UCSD-AML1 (cell line): ENCODE measurements around the gene SPPL3.
"Not testable (repeated sequence)": the region's sequence is repeated elsewhere in the genome, so short reads cannot be mapped to it uniquely, and the experiment has no call there.

Source experiments
- DNase-seq: peaks from one replicate; lab custom pipeline; 2025; ENCODE audit not compliant: unreplicated experiment; lab: John Stamatoyannopoulos, UW

SPPL3 gene, protein sequence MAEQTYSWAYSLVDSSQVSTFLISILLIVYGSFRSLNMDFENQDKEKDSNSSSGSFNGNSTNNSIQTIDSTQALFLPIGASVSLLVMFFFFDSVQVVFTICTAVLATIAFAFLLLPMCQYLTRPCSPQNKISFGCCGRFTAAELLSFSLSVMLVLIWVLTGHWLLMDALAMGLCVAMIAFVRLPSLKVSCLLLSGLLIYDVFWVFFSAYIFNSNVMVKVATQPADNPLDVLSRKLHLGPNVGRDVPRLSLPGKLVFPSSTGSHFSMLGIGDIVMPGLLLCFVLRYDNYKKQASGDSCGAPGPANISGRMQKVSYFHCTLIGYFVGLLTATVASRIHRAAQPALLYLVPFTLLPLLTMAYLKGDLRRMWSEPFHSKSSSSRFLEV

DNA sequence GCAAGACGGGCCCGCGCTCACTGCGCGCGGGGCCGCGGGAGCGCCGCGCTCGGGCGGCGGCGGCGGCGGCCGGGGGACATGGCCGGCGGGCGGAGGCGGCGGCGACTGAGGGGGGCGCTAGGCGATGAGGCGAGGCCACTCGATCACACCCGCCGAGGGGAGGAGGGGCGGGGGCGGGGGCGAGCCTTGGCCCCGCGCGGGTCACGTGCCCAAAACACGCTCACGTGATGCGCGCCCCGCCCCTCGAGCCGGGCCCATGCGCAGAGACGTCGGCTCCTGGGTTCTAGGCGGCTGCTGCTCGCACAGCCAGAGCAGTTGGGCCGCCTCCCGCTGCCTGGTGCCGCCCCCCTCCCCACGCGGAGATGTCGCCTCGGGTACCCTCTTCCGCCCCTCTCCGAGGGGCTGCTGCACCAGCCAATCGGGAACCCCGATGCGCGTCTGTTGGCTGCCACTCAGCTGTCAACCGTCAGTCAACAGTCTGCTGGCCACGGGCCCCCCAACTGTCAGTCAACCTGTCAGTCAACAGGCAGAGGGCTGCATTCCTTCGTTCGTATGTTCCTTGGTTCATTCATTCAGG lies at the start of gene SPPL3:
Gene SPPL3 (minus strand): TSS at position 162 of the 577 bp plus-strand sequence. CDS start 491 bp downstream, outside the sequence.
- peak; percentile 95 for DNase-seq

DNA sequence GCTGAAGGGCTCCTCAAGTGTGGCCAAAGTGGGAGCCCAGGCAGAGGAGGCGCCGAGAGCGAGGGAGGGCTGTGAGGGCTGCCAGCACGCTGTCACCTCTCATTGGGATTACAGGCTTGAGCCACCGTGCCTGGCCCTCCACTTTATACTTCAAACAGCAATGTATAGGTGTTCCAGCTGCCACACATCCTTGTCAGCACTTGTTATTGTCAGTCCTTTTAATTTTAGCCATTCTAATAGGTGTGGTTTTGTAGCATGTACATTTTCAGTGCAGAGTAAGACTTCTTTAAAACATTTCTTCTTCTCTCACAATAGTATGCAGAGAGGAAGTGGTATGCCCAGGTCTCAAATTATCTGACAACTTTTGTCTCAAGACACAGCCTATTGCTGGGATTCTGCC lies 46.6 kb upstream of the SPPL3 start:
- no peak for DNase-seq

DNA sequence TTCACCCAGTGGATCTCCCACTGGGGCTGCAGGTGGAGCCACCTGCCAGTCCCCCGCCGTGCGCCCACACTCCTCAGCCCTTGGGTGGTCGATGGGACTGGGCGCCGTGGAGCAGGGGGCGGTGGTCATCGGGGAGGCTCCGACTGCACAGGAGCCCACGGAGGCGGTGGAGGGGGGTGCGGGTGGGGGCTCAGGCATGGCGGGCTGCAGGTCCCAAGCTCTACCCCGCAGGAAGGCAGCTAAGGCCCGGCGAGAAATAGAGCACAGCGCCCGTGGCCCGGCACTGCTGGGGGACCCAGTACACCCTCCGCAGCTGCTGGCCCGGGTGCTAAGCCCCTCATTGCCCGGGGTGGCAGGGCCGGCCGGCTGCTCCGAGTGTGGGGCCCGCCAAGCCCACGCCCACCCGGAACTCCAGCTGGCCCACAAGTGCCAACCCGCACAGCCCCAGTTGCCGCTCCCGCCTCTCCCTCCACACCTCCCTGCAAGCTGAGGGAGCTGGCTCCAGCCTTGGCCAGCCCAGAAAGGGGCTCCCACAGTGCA lies 46.2 kb upstream of the SPPL3 start:
- DNase-seq, result not testable (repeated sequence)

DNA sequence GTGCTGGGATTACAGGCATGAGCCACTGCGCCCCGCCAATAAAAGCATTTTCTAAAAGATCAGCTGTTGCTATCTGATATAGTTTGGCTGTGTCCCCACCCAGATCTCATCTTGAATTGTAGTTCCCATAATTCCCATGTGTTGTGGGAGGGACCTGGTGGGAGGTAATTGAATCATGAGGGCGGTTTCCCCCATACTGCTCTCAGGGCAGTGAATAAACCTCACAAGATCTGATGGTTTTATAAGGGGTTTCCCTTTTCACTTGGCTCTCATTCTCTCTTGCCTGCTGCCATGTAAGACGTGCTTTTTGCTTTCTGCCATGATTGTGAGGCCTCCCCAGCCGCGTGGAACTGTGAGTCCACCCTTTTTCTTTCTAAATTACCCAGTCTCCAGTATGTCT lies 41.4 kb upstream of the SPPL3 start:
- not testable (repeated sequence) for DNase-seq

DNA sequence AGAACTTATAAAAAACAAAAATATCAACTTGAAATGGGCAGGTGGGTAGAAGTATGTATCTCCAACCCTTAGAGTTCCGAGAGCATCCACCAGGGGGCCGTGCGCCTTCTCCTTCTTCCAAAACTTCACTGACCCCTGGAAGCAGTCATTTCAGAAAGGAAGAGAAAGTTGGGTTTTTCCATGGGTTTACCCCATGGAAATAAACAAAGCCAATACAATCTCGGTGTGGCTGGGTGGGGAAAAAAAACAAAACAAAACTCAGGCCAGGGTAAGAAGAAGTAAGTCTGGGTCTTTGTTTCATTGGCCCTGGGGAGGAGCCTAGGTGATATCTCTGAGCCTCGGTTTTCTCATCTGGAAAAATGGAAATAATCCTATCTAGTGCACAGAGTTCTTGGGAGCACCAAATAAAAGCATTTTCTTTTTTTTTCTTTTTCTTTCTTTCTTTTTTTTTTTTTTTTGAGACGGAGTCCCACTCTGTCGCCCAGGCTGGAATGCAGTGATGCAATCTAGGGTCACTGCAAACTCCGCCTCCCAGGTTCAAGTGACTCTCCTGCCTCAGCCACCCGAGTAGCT lies 40.6 kb upstream of the SPPL3 start:
- peak; percentile 45 for DNase-seq

DNA sequence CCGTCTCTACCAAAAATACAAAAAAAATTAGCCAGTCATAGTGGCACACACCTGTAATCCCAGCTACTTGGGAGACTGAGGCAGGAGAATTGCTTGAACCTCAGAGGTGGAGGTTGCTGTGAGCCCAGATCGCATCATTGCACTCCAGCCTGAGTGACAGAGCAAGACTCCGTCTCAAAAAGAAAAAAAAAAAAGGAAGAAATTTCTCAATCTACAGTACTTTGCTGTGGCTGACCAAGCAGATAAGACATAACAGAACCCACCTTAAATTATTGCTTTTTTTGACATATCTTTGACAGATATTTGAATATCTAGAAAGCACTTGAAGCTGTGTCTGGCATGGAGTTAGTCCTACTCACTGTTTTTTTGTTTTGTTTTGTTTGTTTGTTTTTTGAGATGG lies 39.3 kb upstream of the SPPL3 start:
- DNase-seq, result no peak

DNA sequence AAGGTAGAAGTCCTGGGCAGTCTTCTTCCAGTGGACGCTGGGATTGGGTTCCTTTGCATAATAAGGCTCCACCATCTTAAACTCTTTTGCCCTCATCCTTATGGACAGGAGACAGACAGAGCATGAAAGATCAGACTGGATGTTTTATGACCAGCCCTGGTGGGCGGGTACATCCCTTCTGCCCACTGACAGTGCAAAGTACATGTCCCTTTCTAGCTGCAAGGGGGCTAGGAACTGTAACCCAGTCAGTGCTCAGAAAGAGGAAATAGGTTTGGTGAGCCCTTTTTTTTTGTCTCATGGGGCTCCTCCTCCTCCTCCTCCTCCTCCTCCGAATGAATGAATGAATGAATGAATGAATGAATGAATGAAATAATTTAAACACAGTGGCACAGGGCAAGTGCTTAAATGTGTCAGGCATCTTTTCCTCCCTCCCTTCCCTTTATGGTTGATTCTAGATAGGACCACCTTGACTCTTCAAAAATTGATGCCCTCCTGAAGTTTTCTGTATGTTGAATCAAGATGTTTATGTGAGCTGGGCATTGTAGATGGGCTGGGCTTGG lies 37.8 kb upstream of the SPPL3 start:
- DNase-seq, result no peak

DNA sequence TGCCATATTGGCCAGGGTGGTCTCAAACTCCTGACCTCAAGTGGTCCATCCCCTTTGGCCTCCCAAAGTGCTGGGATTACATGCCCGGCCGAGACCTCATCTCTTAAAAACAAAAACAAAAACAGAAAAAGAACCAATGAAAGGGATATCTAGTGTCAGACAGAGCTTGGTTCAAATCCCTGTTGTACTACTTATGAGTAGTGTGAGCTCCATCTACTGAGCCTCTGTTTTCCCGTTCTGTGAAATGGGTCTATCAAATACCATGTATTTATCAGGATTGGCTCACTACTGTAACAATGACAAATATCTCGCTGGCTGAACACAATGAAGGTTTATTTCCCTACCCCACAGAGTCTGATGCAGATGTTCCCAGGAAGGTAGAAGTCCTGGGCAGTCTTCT lies 37.3 kb upstream of the SPPL3 start:
- no peak for DNase-seq

DNA sequence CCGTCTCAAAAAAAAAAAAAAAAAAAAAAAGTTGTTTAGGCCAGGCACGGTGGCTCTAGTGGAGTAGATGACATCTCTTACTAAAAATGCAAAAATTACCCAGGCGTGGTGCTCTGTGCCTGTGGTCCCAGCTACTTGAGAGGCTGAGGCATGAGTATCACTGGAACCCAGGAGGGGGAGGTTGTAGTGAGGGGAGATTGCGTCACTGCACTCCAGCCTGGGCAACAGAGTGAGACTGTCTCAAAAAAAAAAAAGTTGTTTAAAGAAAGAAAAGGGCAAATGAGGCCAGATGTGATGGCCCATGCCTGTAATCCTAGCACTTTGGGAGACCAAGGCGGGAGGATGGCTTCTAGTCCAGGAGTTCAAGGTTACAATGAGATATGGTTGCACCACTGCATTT lies 36.6 kb upstream of the SPPL3 start:
- DNase-seq, result no peak

DNA sequence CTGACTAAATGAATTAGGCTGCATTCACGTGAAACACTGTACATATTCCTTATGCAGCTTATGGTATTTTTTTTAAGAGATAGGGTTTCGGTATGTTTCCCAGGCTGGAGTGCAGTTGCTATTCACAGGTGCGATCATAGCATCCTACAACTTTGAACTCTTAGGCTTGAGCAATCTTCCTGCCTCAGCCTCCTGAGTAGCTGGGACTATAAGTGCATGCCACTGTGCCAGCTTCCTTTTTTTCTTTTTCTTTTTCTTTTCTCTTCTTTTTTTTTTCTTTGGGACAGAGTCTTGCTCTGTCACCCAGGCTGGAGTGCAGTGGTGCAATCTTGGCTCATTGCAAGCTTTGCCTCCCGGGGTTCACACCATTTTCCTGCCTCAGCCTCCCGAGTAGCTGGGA lies 35.8 kb upstream of the SPPL3 start:
- DNase-seq, result no peak

DNA sequence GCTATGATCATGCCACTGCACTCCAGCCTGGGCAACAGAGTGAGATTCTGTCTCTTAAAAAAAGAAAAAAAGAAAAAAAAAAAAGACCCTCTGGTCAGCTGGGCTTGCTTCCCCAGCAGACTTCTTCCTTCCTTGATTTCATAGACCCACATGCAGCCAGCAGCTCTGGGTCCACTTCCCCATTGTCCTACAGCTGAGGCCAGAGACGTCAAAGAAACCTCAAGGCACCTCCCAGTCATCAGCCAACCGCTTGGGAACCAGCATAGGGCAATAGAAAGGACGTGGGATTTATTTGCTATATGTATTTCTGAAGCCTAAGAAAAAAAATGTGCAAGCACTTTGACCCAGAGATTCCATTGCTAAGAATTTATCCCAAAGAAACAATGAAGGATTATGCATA lies 35.4 kb upstream of the SPPL3 start:
- peak; percentile 47 for DNase-seq

DNA sequence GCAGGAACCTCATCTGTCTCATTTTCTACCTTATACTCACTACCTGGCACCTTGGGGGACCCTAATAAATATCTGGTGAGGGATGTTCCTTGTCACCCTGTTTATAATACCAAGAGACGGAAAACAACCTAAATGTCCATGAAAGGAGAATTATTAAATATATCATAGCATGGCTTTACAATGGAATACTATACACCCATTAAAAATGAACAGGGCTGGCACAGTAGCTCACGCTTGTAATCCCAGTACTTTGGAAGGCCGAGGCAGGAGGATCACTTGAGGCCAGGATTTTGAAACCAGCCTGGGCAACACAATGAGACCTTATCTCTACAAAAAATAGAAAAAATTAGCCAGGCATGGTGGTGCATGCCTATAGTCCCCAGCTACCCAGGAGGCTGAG lies 34.3 kb upstream of the SPPL3 start:
- DNase-seq, result no peak

DNA sequence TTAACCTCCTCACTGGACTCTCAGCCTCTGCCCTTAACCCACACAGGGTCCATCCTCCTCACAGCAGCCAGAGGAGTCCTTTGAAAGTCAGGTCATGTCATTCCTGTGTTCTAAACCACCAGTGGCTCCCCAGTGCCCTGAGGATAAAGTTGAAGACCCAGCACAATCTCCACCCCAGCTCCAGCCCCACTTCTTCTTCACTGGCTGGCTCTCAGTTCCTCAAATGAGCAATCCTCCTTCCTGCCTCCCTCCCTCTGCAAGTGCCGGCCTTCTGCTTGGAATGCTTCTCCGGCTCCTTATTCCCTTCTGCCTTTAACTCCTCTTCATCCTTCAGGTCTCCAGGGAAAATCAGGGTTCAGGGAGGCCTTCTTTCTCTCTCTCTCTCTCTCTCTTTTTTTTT lies 32.0 kb upstream of the SPPL3 start:
- DNase-seq, result no peak

DNA sequence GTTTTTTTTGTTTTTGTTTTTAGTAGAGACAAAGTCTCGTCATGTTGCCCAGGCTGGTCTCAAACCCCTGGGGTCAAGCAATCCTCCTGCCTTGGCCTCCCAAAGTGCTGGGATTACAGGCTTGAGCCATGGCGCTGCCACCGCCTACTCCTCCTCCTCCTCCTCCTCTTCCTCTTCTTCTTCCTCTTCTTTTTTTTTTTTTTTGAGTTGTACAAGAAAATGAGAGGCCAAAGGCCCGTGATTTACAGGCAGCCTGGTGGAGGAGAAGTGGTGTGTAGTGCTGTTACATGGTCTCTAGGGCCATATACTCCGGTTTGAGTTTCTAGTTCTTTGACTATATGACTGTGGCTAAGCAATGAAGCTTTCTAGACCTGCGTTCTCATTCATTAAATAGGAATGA lies 29.6 kb upstream of the SPPL3 start:
- no peak for DNase-seq

DNA sequence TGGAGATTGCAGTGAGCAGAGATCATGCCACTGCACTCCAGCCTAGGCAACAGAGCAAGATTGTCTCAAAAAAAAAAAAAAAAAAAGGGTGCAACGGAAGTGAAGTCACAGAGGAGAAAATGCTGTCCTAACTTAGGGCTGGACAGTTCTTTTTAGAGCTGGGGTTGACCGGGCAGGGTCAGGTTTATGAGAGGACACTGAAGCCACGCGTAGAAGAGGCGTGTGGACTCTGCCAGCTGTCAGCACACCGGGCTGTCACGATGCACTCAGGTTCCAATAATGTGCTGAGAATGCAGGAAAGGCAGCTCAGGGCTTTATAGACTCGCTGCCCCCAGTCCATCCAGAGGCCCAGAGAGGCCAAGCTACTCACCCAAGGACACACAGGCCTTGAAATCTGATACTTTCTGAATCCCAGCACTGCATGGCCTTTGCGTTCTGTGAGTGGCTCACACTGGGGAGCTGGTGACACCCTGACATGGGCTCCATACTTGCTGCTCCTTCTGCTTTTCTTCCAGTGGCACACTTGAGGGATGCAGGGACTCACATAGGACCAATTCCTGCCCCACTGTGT lies 28.9 kb upstream of the SPPL3 start:
- no peak for DNase-seq

DNA sequence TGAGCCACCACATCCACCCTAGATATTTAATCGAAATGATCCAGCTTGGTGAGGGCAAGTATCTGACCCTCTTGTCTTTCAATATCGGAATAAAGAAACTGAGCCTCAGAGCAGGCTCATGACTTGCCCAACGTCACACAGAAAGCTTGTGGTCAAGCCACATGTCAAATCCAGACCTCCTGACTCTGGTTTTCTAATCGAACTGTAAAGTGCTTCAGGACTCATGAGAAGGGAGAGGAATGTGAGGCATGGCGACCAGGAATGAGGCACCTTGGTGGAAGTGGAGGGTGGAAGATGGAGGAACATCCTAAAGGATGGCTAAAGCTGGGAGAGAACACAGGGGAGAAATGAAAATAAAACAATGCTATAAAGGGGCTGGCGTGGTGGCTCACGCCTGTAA lies 27.9 kb upstream of the SPPL3 start:
- DNase-seq, result no peak

DNA sequence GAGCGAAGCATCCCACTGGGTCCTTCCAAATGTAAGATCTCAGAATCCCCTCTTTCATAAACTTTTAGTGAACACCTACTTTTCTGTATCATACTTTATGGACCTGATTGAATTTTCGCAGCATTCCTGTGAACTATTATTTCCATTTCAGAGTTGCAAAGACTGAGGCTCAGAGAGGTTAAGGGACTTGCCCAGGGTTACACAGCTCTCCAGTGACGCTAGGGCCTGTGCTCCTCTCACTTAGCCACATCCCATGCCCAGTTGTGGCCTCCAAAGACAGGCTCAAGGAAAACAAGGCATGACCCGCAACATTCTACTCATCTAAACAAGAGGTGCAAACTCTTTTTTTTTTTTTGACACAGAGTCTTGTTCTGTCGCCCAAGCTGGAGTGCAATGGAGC lies 25.9 kb upstream of the SPPL3 start:
- DNase-seq, result no peak

DNA sequence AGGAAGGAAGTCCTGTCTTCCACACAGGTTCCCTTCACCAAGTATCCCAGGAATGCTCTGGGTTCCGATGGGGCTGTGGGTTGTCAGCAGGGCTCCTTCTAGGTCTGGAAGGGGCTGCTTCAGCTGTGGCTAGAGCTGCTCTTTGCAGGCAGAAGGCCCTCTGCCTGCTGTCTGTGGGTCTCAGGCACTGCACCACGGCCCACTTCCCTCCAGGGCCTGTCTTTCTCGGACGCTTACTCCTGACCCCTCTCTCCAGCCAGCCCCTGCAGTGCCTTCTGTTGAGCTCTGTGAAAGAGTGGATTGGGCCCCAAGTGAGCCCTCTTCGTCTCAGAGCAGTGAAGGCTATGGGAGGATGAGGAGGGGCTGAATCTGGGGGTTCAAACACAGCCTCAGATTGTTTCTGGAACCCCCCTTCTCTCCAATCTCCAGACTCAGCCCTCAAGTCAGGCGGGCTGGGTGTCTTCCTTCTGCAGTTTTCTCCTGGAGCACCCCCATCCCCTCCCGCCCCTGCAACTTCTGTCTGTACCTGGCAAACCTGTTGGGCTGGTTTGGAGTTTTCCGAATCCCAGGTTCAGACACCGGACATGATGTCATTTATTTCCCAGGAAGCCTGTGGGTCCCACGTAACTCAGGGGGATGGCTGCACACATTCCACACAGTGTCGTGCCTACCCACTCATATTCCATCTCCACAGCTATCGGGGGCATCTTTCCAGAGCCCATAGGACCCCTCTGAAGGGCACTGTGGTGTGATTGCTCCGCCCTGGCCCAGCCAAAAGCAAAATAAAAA lies 24.9 kb upstream of the SPPL3 start:
- DNase-seq, result no peak

DNA sequence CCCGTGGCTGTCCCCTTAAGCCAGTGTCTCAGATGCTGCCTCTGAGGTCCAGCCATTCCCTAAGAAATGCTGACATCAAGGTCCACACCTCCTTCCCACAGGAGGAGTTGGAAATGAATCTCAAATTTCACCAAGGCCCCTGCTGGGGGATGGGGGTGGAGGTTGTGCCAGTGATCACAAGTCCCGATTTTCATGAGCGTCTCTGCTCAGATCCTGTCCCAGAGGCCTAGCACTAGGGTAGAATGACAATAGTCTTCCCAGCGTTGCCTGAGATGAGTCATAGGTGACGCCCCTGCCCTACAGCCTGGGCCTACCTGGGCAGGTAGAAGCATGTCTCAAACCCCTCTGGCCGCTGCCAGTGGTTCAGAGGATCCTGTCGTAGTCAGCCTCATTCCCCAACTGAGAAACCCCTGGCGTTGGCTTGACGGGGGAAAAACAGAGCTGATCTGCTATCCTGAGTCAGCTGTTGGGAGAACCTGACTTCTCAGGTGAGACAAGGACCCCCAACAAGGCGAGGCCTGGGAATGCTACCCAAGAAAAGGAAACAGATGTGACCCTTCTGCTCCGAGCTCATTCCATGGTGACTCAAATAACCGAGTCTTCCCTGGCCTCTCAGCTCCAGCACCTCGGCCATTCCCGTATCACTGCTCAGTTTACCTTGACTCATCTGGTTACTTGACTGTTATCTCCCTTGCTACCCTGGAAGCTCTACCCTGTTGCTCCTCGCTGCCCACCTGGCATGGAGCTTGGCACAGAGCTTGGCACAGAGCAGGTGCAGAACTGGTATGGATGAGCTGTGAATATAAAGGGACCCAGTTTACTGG lies 21.8 kb upstream of the SPPL3 start:
- DNase-seq, result no peak

DNA sequence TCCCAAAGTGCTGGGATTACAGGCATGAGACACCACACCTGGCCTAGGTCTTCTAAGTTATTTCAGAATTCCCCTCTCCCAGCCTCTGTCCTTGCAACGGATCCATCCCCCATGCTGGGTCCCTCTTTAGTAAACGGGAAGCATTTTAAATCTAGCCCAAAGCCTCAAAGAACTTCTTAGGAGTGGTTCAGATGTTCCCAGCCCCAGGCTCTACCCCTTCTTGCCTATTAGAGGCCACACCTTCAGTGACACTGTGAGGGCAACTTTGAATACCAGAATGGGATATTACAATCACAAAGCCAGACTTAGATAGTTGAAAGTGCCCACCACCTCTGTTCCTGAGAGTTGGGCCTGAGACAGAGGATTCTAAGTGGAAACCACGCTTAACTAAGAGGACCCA lies 18.1 kb upstream of the SPPL3 start:
- DNase-seq, result no peak
